ACHN (cell line): ENCODE data around the gene OR2B2.
A peak's percentile ranks its signal among the peaks of the same experiment; 100 is the strongest.

ENCODE experiments used
- DNase-seq: peaks from one replicate; pipeline ENCODE4 v3.0.0-alpha.2; 2015
- in situ Hi-C: cut with HindIII; loops from 2 replicates; pipeline ENCODE4 v1.10.0; 2017; ENCODE audit warnings: low sequenced_read_pairs, low pct_ligation_motif_present, low pct_unique_long_range_greater_than_20kb

The OR2B2 gene

DNA sequence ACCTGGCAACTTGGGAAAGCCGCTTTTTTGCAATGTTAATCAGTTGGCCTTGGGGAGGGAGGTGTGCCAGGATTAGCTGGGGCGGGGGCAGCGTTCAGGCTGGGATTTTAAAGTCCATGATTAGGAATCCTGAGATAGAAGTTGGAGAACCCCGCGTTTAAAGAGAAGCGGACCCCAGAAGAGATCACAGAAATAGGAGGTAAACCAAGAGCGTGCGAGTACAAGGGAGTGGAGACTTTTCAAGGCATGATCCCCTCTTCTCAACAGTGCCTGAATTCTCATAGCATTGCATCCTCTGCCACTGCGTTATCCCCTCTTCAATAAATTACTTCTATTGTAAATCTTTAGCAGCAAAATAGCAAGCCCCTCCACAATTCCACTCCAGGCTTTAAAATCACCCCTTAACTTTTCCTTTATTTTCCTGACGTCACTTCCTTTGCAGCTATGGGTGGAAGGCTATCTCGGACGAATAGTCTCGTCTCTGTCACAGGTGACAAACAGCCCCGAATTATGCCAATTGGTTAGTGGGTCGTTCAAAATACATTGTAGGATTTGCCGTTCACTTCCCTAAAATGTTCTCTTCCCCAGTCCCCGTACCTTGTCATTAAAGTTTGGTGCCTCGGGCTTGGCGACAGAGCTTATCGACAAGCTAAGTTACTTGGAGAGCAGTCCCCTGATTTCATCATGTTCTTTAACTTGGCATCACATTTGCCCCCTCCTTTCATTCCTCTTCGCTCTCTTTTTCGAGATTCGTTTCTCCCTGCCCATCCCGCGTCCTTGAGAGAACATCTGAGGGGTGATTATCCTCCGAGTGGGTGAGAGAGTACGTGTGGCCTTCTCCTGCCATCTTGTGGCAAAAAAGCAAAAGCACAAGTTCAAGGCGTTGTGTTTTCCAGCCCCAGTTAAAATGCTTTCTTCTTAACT is 17.1 kb downstream of the OR2B2 start:
- in situ Hi-C loops, result no loop called here
- DNase-seq, result peak; percentile 86

DNA sequence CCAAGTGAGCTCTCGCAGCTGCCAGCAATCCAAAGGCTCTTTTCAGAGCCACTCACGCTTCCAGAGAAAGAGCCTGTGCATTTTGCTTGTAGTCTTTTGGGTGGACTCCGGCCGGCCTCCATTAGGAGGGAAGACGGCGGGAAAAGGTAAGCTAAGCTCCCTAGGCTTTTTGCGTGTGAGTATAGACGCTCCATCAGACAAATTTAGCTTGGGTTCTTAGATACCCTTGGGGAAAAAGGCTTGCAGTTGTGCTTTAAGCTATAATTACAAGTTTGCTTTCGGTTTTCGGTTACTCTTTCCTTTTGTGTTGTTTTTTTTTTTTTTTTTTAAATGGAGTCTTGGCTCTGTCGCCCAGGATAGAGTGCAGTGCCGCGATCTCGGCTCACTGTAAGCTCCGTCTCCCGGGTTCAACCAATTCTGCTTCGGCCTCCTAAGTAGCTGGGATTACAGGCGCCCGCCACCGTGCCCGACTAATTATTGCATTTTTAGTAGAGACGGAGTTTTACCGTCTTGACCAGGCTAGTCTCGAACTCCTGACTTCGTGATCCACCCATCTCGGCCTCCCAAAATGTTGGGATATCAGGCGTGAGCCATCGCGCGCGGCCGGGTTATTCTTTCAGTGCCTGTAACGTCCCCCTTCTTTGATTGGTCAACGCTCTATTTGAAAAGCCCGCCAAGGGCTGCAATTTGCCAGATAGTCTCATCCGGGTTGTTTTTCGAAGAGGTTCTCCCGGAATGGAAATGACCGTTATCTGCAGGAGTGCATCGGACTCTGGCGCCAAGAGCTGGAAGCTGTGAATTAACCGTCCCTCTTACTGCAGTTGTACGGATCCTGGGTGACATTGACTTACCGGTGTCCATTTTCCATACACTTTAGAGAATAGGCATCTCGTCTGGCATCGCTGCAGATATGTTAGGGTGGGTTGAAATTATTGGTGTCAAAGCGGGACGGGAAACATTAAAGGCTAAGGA is 18.1 kb downstream of the OR2B2 start:
- in situ Hi-C loops, result no loop called here
- peak; percentile 95 for DNase-seq

- in situ Hi-C loops, result no loop called here
- peak; percentile 97 for DNase-seq
These were observed 18.9 kb downstream of the OR2B2 start for GRCh38 chr6:27893059-27893835.

DNA sequence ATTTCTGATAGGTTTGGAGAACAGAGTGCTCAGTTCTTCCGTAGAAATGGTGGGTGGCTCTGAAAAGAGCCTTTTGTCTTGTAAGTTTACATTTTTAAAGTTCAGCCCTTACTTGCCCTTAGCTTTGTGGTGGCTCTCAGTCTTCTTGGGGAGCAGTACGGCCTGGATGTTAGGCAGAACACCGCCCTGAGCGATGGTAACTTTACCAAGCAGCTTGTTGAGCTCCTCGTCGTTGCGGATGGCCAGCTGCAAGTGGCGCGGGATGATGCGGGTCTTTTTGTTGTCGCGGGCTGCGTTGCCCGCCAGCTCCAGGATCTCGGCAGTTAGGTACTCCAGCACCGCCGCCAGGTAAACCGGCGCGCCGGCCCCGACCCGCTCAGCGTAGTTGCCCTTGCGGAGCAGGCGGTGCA is 19.5 kb downstream of the OR2B2 start:
- in situ Hi-C loops, result no loop called here

GRCh38 chr6:27891320-27891875 is 20.8 kb downstream of the OR2B2 start:
- DNase-seq, result no peak
- in situ Hi-C loops, result no loop called here

More for the DNA sequence above, 19.5 kb downstream of the OR2B2 start:
- DNase-seq, result peak; percentile 19

DNA sequence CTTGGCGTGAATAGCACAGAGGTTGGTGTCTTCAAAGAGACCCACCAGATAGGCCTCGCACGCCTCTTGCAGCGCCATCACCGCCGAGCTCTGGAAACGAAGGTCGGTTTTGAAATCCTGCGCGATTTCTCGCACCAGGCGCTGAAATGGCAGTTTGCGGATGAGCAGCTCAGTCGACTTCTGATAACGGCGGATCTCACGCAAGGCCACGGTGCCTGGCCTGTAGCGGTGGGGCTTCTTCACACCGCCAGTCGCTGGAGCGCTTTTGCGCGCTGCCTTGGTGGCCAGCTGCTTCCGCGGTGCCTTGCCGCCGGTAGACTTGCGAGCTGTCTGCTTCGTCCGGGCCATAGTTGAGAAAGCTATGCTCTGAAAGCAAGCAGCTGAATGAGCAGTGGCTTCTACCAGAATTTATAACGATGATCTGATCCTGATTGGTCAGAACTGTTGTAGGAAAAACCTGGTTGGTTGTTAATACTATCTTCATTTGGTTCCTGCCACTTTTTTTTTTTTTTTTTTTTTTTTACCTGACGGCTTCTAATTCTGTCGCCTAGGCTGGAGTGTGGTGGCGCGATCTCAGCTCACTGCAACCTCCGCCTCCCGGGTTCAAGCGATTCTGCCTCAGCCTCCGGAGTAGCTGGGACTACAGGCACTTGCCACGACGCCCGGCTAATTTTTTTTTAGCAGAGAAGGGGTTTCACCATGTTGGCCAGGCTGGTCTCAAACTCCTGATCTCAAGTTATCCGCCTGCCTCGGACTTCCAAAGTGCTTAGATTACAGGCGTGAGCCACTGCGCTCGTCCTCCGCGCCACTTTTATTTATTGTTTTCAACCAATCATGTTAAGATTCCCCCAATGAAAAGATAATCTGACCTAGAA is 21.5 kb downstream of the OR2B2 start:
- in situ Hi-C loops, result no loop called here
- no peak for DNase-seq

DNA sequence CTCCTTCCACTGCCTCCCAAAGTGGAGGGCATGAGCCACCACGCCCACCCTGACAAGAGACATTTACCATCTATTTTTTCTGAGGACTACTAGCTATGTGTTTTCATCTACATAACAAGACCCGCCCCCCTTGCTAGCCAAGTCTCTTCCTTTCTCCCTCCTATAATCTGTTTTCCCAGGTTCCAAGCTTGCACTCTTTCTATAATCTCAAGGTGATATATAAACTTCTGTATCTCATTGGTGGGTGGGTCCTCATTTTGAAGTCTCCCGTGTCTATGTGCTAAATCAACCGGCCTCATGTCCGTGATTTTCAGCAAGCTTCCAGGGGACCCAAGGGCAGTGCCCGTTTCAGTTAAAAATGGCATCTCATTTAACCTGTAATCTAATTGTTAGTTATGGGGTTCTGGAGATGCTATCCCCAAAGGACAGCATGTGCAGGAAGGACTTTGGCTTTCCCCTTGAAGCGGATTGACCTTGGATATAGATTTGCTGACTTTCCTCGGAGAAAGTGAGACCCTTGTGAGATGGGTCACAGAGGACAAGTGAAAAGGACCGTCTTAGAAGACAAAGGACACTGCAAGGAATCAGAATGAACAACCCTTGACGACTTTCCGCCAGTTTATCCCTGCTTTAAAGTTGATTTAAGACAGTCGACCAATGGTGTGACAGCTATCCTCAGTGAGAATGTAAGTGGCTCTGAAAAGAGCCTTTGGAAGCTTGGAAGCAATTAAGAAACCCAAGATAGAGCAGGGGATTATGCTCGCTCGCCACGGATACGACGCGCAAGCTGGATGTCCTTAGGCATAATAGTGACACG is 22.4 kb downstream of the OR2B2 start:
- in situ Hi-C loops, result no loop called here
- DNase-seq, result no peak

DNA sequence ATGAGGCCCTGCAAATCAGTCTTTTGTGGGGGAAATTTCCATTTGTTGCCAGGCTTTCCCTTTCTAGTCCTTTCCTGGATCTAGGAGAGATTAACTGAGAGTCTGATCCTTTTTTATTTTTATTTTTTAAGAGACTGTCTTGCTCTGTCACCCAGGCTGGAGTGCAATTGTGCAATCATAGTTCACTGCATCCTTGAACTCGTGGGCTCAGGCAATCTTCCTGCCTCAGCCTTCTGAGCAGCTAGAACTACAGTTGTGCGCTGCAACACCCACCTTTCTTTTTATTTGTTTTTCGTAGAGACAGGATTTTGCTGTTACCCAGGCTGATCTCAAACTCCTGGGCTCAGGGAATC is 22.9 kb downstream of the OR2B2 start:
- in situ Hi-C loops, result no loop called here
- no peak for DNase-seq

- DNase-seq, result no peak
These were observed 23.6 kb downstream of the OR2B2 start for GRCh38 chr6:27888566-27888965.

GRCh38 chr6:27886073-27886472 is 26.1 kb downstream of the OR2B2 start:
- no peak for DNase-seq
- in situ Hi-C loops, result no loop called here

More at GRCh38 chr6:27888566-27888965, 23.6 kb downstream of the OR2B2 start:
- in situ Hi-C loops, result no loop called here

- DNase-seq, result no peak
- in situ Hi-C loops, result no loop called here
These were observed 29.1 kb downstream of the OR2B2 start for GRCh38 chr6:27883136-27883535.

- in situ Hi-C loops, result no loop called here
These were observed 29.6 kb downstream of the OR2B2 start for GRCh38 chr6:27882624-27883023.

GRCh38 chr6:27879837-27880236 is 32.4 kb downstream of the OR2B2 start:
- DNase-seq, result no peak
- in situ Hi-C loops, result no loop called here

More at GRCh38 chr6:27882624-27883023, 29.6 kb downstream of the OR2B2 start:
- no peak for DNase-seq

DNA sequence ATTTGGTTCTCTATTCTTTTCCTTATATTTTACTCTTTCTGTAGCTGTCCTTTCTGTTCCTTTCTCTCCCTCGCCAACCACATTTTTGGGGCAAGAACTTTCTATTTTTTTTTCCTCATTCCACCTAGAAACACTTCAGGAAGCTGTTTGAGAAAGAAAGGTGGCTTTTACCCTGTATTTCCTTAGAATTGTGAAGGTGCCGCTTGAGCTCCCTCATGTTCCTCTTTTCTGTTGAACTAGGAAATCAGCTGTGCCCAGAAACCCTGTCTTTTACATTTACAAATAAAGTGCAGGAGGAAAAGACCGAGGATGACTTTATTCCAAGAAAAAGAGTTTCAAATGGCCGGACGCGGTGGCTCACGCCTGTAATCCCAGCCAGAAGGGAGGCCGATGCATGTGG is 38.2 kb downstream of the OR2B2 start:
- in situ Hi-C loops, result no loop called here

GRCh38 chr6:27873021-27873940 is 38.9 kb downstream of the OR2B2 start:
- DNase-seq, result no peak
- in situ Hi-C loops, result no loop called here

More for the DNA sequence above, 38.2 kb downstream of the OR2B2 start:
- no peak for DNase-seq

GRCh38 chr6:27872642-27873020 is 39.6 kb downstream of the OR2B2 start:
- DNase-seq, result no peak
- in situ Hi-C loops, result no loop called here
